Activated T-cell treated with anti-CD3 and anti-CD28 coated beads, Interleukin-2, amount 50 U/mL, for 48 hours (primary cell): ENCODE measurements around the gene PWWP2B.
"Not testable (repeated sequence)": the region's sequence is repeated elsewhere in the genome, so short reads cannot be mapped to it uniquely, and the experiment has no call there.

Source experiments
- DNase-seq, 2 experiments: peaks; one replicate each; pipeline ENCODE4 v3.0.0-alpha.2; 2020

PWWP2B gene

GRCh38 chr10:132363921-132364593, 32.9 kb upstream of the PWWP2B start:
- no peak for DNase-seq

- peak in 1 of 2 experiments; percentile 40 for DNase-seq
These were observed 32.4 kb upstream of the PWWP2B start for GRCh38 chr10:132364594-132364970.

GRCh38 chr10:132365102-132365501, 31.9 kb upstream of the PWWP2B start:
- DNase-seq: no peak

GRCh38 chr10:132366006-132366405, 31.0 kb upstream of the PWWP2B start:
- no peak for DNase-seq

- no peak for DNase-seq
These were observed 30.5 kb upstream of the PWWP2B start for GRCh38 chr10:132366499-132366898.

GRCh38 chr10:132368391-132368790, 28.6 kb upstream of the PWWP2B start:
- no peak for DNase-seq

- no peak for DNase-seq
These were observed 27.9 kb upstream of the PWWP2B start for GRCh38 chr10:132368881-132369635.

- DNase-seq: no peak
These were observed 27.3 kb upstream of the PWWP2B start for GRCh38 chr10:132369636-132370185.

- DNase-seq: no peak
These were observed 26.3 kb upstream of the PWWP2B start for GRCh38 chr10:132370426-132371340.

GRCh38 chr10:132371641-132372081, 25.3 kb upstream of the PWWP2B start:
- peak; percentile 46 to 57 for DNase-seq

GRCh38 chr10:132372516-132373095, 24.4 kb upstream of the PWWP2B start:
- no peak for DNase-seq

- DNase-seq: no peak
These were observed 23.6 kb upstream of the PWWP2B start for GRCh38 chr10:132373241-132373955.

GRCh38 chr10:132374176-132374575, 22.8 kb upstream of the PWWP2B start:
- DNase-seq: no peak

- no peak for DNase-seq
These were observed 22.4 kb upstream of the PWWP2B start for GRCh38 chr10:132374612-132375011.

- no peak for DNase-seq
These were observed 21.7 kb upstream of the PWWP2B start for GRCh38 chr10:132375116-132375794.

- DNase-seq: no peak
These were observed 21.2 kb upstream of the PWWP2B start for GRCh38 chr10:132375795-132376297.

- DNase-seq: no peak
These were observed 20.6 kb upstream of the PWWP2B start for GRCh38 chr10:132376394-132376851.

- no peak for DNase-seq
These were observed 19.7 kb upstream of the PWWP2B start for GRCh38 chr10:132377326-132377725.

- not testable (repeated sequence) for DNase-seq
These were observed 18.0 kb upstream of the PWWP2B start for GRCh38 chr10:132379026-132379425.

GRCh38 chr10:132380986-132381385, 16.0 kb upstream of the PWWP2B start:
- not testable (repeated sequence) for DNase-seq

- DNase-seq: no peak
These were observed 15.3 kb upstream of the PWWP2B start for GRCh38 chr10:132381741-132382140.
